SU-DHL-6 (cell line): ENCODE measurements around the gene LRRC14B.

ENCODE experiments used
- H2AFZ ChIP-seq: fragments of 200-600 bp; sonication (generic); 2 replicates; pipeline ENCODE4 v1.6.1; 2014; ENCODE audit warnings: low read depth, mild to moderate bottlenecking, moderate library complexity, mixed read lengths, antibody characterized with exemption, low read length; ENCODE audit not compliant: severe bottlenecking
- H3F3A ChIP-seq: fragments of 200-600 bp; shearing (Covaris generic); 2 replicates; pipeline ENCODE4 v1.6.0; 2016; ENCODE audit warnings: antibody characterized with exemption, mild to moderate bottlenecking; ENCODE audit not compliant: insufficient read depth
- H3K27ac ChIP-seq: fragments of 200-600 bp; sonication (generic); 2 replicates; pipeline ENCODE4 v1.5.1; 2016; ENCODE audit warnings: low read depth, mild to moderate bottlenecking, low read length, moderate library complexity, mixed read lengths
- H3K27me3 ChIP-seq: fragments of 200-600 bp; sonication (generic), shearing (Covaris generic); 2 replicates; pipeline ENCODE4 v1.6.0; 2014; ENCODE audit warnings: mild to moderate bottlenecking, low read length
- H3K36me3 ChIP-seq: fragments of 200-600 bp; sonication (generic); 2 replicates; pipeline ENCODE4 v1.6.1; 2014; ENCODE audit warnings: mild to moderate bottlenecking, low read length, mixed read lengths
- H3K4me2 ChIP-seq: fragments of 300-600, 200-600 bp; shearing (Covaris generic), sonication (generic); 2 replicates; pipeline ENCODE4 v1.6.0; 2014; ENCODE audit warnings: low read length, low read depth, mild to moderate bottlenecking; ENCODE audit not compliant: poor library complexity, severe bottlenecking
- H3K4me3 ChIP-seq: fragments of 200-600 bp; sonication (generic); 2 replicates; pipeline ENCODE4 v1.5.1; 2014; ENCODE audit warnings: antibody characterized with exemption, low read length, mild to moderate bottlenecking, mixed read lengths; ENCODE audit not compliant: insufficient read depth, poor library complexity, severe bottlenecking
- H3K79me2 ChIP-seq: fragments of 200-600 bp; sonication (generic); 2 replicates; pipeline ENCODE4 v1.6.1; 2014; ENCODE audit warnings: mild to moderate bottlenecking, low read length, moderate library complexity; ENCODE audit not compliant: insufficient read depth
- H3K9ac ChIP-seq: fragments of 200-600 bp; sonication (generic); 2 replicates; pipeline ENCODE4 v1.7.0; 2014; ENCODE audit warnings: mild to moderate bottlenecking, low read length
- H3K9me2 ChIP-seq: fragments of 200-600 bp; sonication (generic); replicated peaks from 2 replicates; pipeline ENCODE4 v1.6.1; 2014; ENCODE audit warnings: low read length; ENCODE audit not compliant: insufficient read depth
- H3K9me3 ChIP-seq: fragments of 200-600 bp; sonication (generic); 2 replicates; pipeline ENCODE4 v1.6.1; 2014; ENCODE audit warnings: low read length, mixed read lengths; ENCODE audit not compliant: insufficient read depth
- H4K20me1 ChIP-seq: fragments of 200-600 bp; sonication (generic); 2 replicates; pipeline ENCODE4 v1.6.1; 2014; ENCODE audit warnings: low read depth, mild to moderate bottlenecking, antibody characterized with exemption, low read length, moderate library complexity, mixed read lengths
- CTCF ChIP-seq: fragments of 200-600 bp; sonication (generic); IDR thresholded peaks from one replicate; pipeline ENCODE4 v1.5.1; 2017; ENCODE audit warnings: antibody characterized with exemption, mild to moderate bottlenecking, low read length, moderate library complexity; ENCODE audit not compliant: insufficient read depth, poor library complexity, severe bottlenecking
- EZH2phosphoT487 ChIP-seq: fragments of 200-600 bp; sonication (generic), shearing (Covaris generic); conservative IDR thresholded peaks from 2 replicates; pipeline ENCODE4 v1.6.1; 2018; ENCODE audit warnings: mild to moderate bottlenecking, antibody characterized with exemption, low read length, moderate library complexity, mixed read lengths

The LRRC14B gene

GRCh38 chr5:203246-203930 is 12.1 kb downstream of the LRRC14B start:
- 0 out of 2 replicates have a peak, but pooled peaks cover 5% of the 10 kb centered on the region for H4K20me1 ChIP-seq
- TF ChIP-seq EZH2phosphoT487 (no peak), CTCF (no peak)
- no peak overlapping the region for H3K4me2 ChIP-seq

GRCh38 chr5:204001-204400 is 12.7 kb downstream of the LRRC14B start:
- Histone ChIP-seq H3F3A (no peaks in the 10 kb centered on the region), H3K36me3 (0 out of 2 replicates have a peak, but pooled peaks cover 2% of the 10 kb centered on the region), H3K27ac (no peak overlapping the region), H3K79me2 (peaks cover 25% of the 10 kb centered on the region), H3K9me2 (no peaks in the 10 kb centered on the region), H3K4me2 (no peak overlapping the region), H3K9ac (no peak overlapping the region), H3K27me3 (no peaks in the 10 kb centered on the region), H4K20me1 (0 out of 2 replicates have a peak, but pooled peaks cover 8% of the 10 kb centered on the region), H2AFZ (no peak overlapping the region), H3K4me3 (no peak overlapping the region), H3K9me3 (no peaks in the 10 kb centered on the region)
- TF ChIP-seq EZH2phosphoT487: no peak
- no peak for TF ChIP-seq CTCF

More at GRCh38 chr5:203246-203930, 12.1 kb downstream of the LRRC14B start:
- Histone ChIP-seq H3K27me3 (no peaks in the 10 kb centered on the region), H3K9me2 (no peaks in the 10 kb centered on the region), H3K4me3 (no peak overlapping the region), H3K27ac (no peak overlapping the region), H3K9ac (no peak overlapping the region), H3K79me2 (peaks cover 19% of the 10 kb centered on the region), H3K9me3 (no peaks in the 10 kb centered on the region), H2AFZ (no peak overlapping the region), H3F3A (no peaks in the 10 kb centered on the region), H3K36me3 (0 out of 2 replicates have a peak, but pooled peaks cover 2% of the 10 kb centered on the region)

- Histone ChIP-seq H3K79me2 (peaks cover 26% of the 10 kb centered on the region), H3K9ac (no peak overlapping the region), H3K9me3 (no peaks in the 10 kb centered on the region), H3K9me2 (no peaks in the 10 kb centered on the region), H3K4me2 (no peak overlapping the region), H3K27me3 (no peaks in the 10 kb centered on the region), H3F3A (no peaks in the 10 kb centered on the region), H3K36me3 (0 out of 2 replicates have a peak, but pooled peaks cover 2% of the 10 kb centered on the region), H3K4me3 (no peak overlapping the region), H4K20me1 (0 out of 2 replicates have a peak, but pooled peaks cover 8% of the 10 kb centered on the region), H3K27ac (no peak overlapping the region), H2AFZ (no peak overlapping the region)
- no peak for TF ChIP-seq EZH2phosphoT487
- no peak for TF ChIP-seq CTCF
These were observed 13.2 kb downstream of the LRRC14B start for GRCh38 chr5:204462-204861.
